GM21723 (cell line): ENCODE measurements around the gene STRA8.
A peak's percentile ranks its signal among the peaks of the same experiment; 100 is the strongest.

Source experiments
- ATAC-seq: cut with Tn5 transposase; IDR thresholded peaks from one replicate; pipeline ENCODE4 v1.9.1; 2021; ENCODE audit warnings: mild to moderate bottlenecking, moderate library complexity; ENCODE audit not compliant: unreplicated experiment

The STRA8 gene

DNA sequence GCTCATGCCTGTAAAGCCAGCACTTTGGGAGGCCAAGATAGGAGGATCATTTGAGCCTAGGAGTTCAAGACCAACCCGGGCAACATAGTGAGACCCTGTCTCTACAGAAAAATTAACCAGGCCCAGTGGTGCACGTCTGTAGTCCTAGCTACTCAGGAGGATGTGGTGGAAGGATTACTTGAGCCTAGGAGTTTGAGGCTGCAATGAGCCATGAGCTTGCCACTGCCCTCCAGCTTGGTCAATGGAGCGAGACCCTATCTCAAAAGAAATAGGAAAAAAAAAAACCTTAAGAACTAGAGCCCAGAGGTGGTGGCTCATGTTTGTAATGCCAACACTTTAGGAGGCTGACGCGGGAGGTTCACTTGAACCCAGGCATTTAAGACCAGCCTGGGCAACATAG, 2.2 kb downstream of the STRA8 start:
- ATAC-seq = no peak

DNA sequence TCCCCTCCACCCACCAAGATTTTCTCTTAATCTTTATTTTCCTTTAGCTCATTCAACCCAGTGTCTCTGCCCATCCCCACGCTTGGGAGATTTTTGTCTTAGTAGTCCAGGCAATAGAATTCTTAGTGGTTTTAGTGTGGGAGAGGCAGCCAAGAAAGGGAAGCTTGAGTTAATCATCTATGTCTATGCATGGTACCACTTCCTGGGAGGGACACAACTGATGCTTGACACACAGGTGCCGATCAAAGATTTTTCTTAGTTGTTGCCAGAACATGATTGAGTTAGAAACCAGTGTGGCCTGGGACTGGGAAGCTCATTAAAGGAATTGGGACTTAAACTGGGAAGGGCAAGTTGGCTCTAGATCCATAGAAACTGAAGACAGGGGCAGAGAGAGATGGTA, 3.1 kb downstream of the STRA8 start:
- peak; percentile 68 for ATAC-seq

DNA sequence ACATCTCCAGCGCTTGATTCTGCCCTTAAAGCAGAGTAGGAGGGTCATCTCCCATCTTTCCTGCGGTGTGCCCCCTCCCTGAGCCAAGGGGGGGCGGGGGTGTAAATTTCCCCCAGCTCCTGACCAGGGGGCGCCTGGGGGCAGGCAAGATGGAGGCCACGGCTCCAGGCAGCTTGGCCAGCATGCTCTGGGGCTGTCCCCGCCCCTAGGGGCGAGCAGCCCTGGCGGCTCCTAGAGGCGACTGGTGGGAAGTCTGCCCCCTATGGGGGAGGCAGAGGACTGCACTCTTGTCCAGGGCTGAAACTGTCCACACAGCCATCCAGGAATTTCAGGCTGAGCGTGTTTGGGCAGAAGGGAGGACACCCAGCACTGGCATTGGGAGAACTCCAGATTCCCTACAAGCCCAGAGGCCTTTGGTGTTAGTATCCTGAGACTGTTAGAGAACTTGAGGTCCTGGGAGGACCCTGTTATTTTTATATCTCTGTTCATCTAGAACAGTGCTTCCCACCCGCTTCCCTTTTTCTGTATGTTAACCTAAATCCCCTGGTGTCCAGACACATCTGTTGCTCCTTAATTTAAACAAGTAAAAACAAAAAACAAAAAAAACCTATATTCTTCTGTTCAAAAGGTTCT, 4.6 kb downstream of the STRA8 start:
- no peak for ATAC-seq

DNA sequence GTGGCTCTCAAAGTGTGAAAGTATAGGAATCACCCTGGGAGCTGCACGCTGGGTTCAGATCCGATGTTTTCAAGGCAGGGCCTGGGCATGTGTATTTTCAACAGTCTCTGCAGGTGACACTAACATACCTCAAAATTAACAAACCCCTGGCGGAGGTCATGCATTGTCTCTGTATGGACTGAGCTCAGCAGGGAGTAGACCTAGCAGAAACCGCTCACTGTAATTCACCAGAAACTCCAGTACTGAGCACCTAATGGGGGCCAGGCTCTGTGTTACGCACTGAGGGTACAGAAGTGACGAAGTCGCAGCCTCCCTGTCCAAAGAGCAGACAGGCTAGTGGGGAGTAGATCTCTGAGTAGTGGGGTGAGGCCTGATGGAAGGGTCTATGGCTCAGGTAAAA, 5.6 kb downstream of the STRA8 start:
- no peak for ATAC-seq

DNA sequence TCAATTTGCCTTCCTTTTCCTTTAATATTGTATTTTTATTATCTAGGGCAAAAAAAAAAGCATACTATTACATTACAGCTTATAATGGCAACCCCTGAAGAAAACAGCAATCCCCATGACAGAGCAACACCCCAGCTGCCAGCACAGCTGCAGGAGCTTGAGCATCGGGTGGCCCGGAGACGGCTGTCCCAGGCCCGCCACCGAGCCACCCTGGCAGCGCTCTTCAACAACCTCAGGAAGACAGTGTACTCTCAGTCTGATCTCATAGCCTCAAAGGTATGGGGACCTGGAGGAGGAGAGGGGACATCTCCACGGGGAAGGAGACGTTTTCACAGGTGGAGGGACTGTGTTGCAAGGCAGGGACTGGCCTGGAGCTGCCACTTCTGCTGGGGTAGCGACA, 6.8 kb downstream of the STRA8 start:
- ATAC-seq = no peak

DNA sequence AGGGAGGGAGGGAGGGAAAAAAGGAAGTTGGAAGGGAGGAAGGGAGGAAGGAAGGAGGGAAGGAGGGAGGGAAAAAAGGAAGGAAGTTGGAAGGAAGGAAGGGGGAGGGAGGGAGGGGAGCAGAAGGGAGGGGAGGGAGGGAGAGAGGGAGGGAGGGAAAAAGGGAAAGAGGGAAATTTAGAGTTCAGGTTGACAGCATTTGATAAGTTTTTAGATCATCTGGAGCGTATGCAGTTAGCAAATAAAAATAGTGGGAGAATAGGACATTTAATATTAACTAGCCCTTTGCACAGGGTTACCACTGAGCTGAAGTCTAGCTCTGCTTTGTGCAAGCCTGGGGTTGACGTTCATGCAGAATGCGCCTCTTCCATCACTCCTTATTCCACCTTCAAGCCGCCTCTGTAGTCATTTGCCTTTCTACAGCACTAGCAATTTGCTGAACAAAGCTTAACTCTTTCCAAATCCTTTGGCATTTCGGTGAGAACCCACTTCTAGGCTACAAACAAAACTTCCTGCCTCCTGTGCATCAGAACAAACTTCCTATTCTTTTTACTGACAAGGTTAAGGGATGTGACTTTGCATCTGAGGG, 8.6 kb downstream of the STRA8 start:
- ATAC-seq = no peak

DNA sequence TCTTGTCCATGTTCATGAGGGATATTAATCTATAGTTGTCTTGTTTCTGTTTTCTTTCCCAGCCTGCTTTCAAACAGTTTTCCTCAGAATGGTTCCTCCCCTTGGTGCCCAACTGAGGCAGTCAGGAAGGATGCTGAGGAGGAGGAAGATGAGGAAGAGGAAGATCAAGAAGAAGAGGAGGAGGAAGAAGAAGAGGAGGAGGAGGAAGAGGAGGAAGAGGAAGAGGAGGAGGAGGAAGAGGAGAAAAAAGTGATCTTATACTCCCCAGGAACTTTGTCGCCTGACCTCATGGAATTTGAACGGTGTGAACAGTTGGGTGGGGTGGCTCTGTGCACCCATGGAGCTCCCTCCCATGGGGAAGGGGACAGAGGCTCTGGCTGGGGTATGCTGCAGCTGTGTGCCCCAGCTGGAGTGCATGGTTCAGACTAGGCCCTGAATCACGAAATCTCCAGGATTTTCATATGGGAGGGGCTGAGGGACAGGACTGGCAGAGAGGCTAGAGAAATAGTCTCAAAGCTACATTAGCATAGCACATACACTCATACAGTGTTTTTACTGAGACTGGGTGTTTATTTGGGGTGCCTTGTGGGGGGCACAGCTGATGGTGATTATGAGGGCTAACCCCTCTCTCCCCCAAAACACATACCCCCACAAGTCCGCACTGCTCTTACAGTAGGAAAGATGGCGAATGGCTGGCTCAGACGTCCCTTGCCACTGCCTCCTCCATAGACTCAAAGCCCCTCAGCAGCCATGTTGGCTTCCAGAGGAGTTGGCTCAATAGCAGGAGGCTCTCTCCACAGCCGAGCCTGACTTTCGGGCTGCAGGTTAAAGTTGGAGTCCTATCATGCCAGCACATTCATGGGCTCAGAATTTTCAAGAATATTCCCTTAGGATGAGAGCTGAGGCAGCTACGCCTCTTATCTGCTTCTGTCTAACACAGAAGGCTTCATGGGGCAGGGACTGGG, 11.9 kb downstream of the STRA8 start:
- ATAC-seq = no peak

DNA sequence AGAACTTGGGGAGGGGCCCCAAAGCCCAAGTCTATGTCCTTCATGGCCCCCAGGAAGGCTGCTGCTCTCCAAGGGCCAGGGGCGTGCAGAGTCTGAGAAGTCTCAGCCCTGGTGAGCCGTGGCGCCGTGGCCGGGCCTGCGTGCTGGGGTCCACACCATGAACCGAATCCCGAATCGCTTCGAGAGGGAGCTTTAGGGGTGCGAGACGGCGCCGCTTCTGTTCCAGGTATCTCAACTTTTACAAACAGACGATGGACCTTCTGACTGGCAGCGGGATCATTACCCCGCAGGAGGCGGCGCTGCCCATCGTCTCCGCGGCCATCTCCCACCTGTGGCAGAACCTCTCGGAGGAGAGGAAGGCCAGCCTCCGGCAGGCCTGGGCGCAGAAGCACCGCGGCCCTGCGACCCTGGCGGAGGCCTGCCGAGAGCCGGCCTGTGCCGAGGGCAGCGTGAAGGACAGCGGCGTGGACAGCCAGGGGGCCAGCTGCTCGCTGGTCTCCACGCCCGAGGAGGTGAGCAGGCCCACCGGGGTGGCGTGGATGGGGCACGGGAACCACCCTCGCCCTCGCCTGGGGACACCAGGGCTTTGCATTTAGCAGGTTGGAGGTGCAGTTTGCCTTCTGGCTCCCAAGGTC, 12.7 kb downstream of the STRA8 start:
- ATAC-seq = no peak

DNA sequence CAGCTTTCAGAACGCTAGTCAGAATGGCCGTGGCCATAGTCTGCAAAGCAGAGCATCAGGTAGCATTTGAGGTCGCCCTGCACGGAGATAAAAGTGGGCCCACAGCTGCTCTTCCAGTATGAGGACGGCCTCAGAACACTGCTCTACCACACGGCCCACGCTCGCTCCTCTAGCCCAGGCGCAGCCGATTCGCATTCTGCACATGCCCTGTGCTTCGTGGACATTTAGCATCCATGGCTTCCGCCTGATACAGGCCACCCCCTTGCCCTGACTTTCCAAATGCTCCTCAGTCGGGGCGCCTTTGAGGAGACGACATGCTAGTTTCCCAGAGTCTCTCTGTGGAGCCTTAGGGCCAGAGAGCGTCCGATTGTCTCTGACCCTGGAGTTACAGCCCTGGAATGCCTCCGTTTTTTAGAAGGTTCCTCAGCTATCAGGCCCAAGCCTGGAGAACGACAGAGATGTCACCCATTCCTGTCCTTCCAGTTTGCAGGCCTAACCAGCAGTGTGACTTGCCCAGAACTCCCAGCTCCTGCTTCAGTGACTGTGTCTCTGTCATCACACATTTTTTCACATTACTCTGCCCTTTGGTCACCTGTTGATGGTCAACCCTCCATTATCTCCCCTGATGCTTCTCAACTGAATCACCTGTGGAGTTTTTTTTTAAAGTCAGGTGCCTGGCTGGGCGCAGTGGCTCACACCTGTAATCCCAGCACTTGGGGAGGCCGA, 14.3 kb downstream of the STRA8 start:
- ATAC-seq = no peak

DNA sequence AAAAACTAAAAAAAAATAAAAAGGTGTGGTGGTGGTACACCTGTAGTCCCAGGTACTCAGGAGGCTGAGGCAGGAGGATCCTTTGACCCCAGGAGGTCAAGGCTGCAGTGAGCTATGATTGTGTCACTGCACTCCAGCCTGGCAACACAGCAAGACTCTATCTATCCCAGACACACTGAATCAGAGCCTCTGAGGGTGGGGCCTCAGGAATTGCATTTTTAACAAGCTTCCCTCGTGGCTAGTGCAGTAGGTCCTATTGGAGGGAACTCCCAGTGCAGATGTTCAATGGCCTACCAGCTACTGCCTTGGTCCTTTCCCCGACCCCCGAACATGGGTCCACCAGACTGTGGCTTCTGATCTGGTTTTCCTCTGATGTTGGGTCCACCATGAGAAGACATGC, 14.9 kb downstream of the STRA8 start:
- ATAC-seq = no peak

DNA sequence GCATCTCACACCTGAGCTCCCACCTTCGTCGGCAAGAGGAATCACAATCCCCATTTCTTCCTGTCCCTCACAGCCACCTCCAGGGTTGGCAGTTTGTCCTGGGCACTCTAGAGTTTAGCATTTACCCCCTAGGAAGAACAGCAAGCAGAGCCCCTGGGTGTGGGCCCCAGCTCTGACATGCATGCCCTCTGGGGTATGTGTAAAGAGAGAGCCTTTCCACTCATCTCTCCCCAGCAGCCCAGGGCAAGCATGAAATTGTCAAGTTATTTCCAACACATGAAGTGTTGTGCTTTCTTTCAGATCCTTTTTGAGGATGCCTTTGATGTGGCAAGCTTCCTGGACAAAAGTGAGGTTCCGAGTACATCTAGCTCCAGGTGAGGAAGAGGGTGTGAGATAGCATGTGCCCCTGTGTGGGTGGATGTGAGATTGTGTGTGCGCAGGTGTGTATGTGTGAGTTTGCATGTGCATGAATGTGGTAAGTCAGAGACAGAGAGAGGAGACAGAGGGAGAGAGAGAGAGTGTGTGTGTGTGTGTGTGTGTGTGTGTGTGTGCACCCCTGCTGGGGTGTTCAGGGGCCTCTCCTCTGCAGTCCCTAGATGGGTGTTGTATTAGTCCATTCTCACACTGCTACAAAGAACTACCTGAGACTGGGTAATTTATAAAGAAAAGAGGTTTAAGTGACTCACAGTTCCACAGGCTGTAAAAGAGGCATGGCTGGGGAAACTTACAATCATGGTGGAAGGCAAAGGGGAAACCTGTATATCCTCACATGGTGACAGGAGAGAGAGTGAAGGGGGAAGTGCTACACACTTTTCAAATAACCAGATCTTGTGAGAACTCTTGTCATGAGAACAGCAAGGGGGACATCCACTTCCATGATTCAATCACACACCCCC, 18.1 kb downstream of the STRA8 start:
- no peak for ATAC-seq

DNA sequence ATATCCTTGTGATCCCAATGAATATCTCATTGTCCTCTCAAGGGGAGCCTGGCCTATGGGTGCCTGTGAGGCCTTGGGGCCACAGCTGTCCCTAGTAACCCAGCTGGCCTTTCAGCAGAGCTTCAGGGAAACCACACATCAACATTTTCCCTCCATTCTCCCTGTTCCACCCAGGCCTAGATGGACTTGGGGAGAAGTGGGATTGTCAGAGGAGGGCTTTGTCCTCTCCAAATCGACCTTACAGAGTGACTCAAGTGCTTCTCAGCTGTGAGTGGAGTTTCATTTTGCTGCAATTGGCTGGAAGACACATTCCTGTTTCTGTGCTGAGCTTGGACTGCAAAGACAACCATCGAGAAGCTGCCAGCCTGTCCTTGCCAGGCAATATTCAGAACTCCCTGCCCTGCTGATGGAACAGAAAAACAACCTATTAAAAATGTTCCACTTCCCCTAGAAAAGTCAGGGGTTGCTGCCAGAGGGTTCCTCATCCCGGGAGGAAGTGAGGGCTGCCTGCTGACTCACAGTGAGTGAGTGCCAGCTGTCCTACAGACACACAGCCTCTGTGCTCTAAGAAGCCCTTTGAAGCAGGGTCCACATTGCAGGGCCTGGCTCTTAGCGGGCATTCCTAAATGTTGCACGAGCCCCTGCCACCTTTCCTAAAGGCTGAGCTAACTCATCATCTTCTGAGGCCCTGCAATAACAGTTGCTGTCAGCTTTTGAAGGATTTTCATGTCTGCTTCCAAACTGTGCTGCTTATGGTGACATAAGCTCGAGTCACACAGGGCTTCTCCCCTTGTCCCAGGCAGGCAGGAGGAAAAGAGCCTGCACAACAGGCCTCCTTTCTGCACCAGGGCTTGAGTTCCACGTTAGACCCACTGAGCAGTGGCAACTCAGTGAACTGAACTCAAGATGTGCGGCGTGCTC, 20.5 kb downstream of the STRA8 start:
- ATAC-seq = no peak

DNA sequence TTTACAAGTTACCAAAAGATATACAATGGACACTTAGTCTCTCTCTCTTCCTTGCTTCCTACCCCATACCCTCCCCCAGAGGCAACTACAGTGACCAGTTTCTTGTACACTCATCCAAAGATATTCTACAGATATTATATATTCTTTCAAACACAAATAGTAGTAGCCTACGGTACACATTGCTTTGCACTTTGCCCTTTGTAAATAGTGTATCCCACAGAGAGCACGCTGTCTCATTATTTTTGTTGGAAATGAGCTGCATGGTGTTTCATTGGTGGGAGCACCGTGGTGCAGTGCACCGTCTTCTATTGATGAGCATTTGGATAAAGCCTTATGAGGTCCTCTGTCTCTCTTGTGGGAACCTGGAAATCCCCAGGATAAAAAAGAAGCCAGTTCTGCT, 24.2 kb downstream of the STRA8 start:
- ATAC-seq = no peak

DNA sequence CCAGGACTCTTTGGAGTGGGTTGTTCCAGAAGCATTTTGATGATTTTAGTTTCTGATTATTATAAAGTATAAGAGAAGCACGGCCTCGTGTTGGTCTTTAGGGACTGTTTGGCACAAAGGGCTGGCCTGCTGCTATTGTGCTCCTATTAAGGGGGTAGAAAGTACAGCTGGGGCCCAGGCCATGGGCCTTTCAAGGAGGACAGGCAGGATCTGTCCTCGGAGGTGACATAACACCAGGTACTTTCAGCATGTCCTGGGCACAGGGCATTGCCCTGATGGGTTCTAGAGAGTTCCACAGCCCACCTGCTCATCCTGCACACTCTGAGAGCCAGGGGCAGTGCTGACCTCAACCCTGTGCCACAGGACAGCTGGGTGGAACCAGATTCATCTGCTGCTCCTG, 24.9 kb downstream of the STRA8 start:
- ATAC-seq = no peak

DNA sequence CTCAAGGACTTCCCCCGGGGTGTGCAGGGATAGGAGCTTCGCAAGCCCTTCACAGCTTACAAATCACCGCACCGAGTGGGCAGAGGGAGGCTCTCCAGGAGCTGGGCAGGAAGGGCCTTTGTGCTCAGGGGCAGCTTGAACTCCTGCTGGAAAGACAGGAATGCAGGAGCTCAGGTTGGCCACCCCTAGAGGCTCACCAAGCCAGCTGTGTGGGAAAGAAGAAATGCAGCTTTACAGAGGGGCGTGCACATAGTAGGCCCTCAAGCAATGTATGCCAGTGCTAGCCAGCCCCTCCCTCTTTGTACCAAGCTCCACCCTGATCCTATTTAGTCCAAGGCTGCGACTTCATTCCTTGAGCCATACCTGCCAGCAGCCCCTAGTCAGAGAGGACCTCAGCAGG, 26.1 kb downstream of the STRA8 start:
- ATAC-seq = no peak

DNA sequence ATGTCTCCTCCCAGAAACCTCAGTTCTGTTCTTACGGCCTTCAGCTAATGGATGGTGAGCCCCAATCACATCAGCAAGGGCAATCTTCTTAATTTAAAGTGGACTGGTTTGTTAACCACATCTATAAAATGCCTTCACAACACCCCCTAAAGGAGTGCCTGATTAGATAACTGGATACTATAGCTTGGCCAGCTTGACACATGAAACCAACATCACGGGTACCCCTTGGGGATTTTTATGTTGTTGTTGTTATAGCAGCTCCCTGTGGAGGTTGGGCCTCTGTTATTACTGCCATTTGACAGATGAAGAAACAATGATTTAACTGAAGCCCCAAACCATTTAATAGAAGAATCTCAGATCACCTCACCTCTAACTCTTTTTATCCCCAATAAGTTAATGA, 26.8 kb downstream of the STRA8 start:
- ATAC-seq = no peak

DNA sequence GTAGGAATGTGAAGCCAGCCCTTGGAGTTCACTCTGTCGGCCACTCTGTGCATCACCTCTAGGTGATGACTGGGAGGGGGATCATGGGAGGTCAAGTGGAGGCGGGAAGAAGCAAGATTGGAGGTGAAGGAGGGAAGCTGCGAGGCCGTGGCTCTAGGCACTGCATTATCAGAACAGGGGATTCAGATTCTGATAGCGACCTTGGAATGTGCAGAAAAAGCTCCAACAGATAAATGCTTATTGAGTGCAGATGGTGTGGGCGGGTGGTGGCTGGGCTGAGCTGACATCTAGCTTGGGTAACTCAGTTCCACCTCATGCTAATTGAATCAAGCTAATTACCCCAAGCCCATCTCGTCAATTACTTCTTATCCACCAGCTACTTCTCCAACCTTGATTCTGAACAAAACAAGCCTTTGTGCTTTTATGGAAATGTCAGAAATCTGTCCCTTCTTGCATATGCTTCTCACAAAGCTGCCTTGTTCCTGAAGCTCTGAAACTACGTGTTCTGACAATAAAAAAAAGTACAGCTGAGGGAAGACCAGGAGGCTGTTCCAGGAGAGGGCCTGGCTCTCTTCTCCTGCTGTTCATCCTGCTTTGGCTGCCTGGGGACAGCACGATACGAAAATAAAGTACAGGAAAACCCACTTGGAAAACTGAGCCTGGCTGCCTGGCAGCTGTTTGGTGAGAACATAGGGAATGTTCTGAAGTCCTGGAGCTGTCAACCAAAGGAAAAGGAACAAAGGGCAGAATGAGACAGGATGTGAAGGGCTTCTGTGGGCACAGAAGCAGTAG, 27.5 kb downstream of the STRA8 start:
- ATAC-seq = no peak
